Gastroesophageal sphincter (tissue), 4 donors: Measurements from ENCODE around the gene MOV10L1. TPM values are rescaled to one million over a fixed set of nuclear protein-coding genes. Genes with fewer than 3 reads are reported as not detected.

Source experiments
- ATAC-seq: fragments of 150-250 bp; one replicate; pipeline ENCODE4 v1.9.1; 2016; ENCODE audit warnings: mild to moderate bottlenecking, moderate library complexity
- H3K27ac ChIP-seq, 4 donors: fragments of 200-600 bp; sonication (generic) in 3 of 4; 1 replicate in 3 of 4; 2 replicates in 1 of 4; pipeline ENCODE4 v1.5.1; 2016 to 2019
- H3K27me3 ChIP-seq: fragments of 200-600 bp; sonication (generic); one replicate; pipeline ENCODE4 v1.5.1; 2019
- H3K36me3 ChIP-seq, 2 donors: fragments of 200-600 bp; sonication (generic); one replicate each; pipeline ENCODE4 v1.5.1; 2019; ENCODE audit warnings: control low read depth in 1 of 2
- H3K4me1 ChIP-seq, 3 donors: fragments of 200-600 bp; sonication (generic); 1 replicate in 2 of 3; 2 replicates in 1 of 3; pipeline ENCODE4 v1.5.1; 2016 to 2019; ENCODE audit warnings: control low read depth in 2 of 3
- H3K4me3 ChIP-seq, 2 donors: fragments of 200-600 bp; sonication (generic); one replicate each; pipeline ENCODE4 v1.5.1; 2019; ENCODE audit warnings: mild to moderate bottlenecking in 1 of 2, moderate library complexity in 1 of 2
- H3K9me3 ChIP-seq, 3 donors: fragments of 200-600 bp; sonication (generic); one replicate each; pipeline ENCODE4 v1.5.1; 2017 to 2019; ENCODE audit warnings: control low read depth in 2 of 3
- CTCF ChIP-seq, 4 experiments: fragments of 200-600 bp in 2 of 4; fragments of 450-650 bp in 2 of 4; sonication (generic) in 1 of 4; IDR thresholded peaks; one replicate each; pipeline ENCODE4 v1.5.1; 2017 to 2019; ENCODE audit warnings: antibody characterized with exemption in 4 of 4, mild to moderate bottlenecking in 2 of 4, moderate library complexity in 2 of 4
- EP300 ChIP-seq: sonication (generic); formaldehyde crosslinking; IDR thresholded peaks from one replicate; pipeline ENCODE4 v1.6.1; 2017; ENCODE audit warnings: antibody characterized with exemption, mild to moderate bottlenecking
- POLR2A ChIP-seq, 2 donors: fragments of 450-650 bp; IDR thresholded peaks; one replicate each; pipeline ENCODE4 v1.6.1; 2017; ENCODE audit warnings: antibody characterized with exemption in 2 of 2, mild to moderate bottlenecking in 2 of 2, moderate library complexity in 1 of 2
- POLR2AphosphoS5 ChIP-seq: sonication (generic); formaldehyde crosslinking; IDR thresholded peaks from one replicate; pipeline ENCODE4 v1.6.1; 2017; ENCODE audit warnings: antibody characterized with exemption
- WGBS, 2 donors: methylation state at CpG; one replicate each; pipeline ENCODE4 v1.1.5; 2018; ENCODE audit warnings: low coverage in 1 of 2; 5-methylcytosine and 5-hydroxymethylcytosine counted together
- total RNA-seq, 4 donors: library from RNA; depleted of rRNA; stranded (reverse); fragments of >200 nt; gene quantifications; one replicate each; pipeline ENCODE4 v1.1.0, GENCODE V29; 2016

The MOV10L1 gene
- total RNA-seq, 4 donors from 2014 or later = 0.78 TPM; not detected in 3

- 93 to 95% methylated on average over 8 to 10 of the region's 19 CpGs for WGBS, 2 donors
- no peak overlapping the region for H3K27ac ChIP-seq
- H3K9me3 ChIP-seq = peaks cover 0 to 7% (median 0%) of the 10 kb centered on the region in 3 donors
- H3K36me3 ChIP-seq = no peaks in the 10 kb centered on the region
- no peak overlapping the region for H3K4me3 ChIP-seq
- ATAC-seq = no peak
- peaks cover 0 to 8% (median 0%) of the 10 kb centered on the region in 3 donors for H3K4me1 ChIP-seq
- TF ChIP-seq CTCF (IDR thresholded peaks at IDR 0.05) (no peak), POLR2A (IDR thresholded peaks at IDR 0.05) (no peak), POLR2AphosphoS5 (no peak), EP300 (no peak)
- peaks cover 39% of the 10 kb centered on the region for H3K27me3 ChIP-seq
Measured at GRCh38 chr22:50117168-50117762, 27.5 kb downstream of the MOV10L1 start.

- TF ChIP-seq POLR2A (IDR thresholded peaks at IDR 0.05) = no peak
- no peak for TF ChIP-seq EP300
- no peak for TF ChIP-seq POLR2AphosphoS5
- no peak for TF ChIP-seq CTCF (IDR thresholded peaks at IDR 0.05)
- WGBS, 2 donors = 60% methylated on average over 3 of the region's 3 CpGs; no CpG with 5 or more reads in 1 of the 2 donors
- H3K27me3 ChIP-seq = peaks cover 32% of the 10 kb centered on the region
- peaks cover 0 to 8% (median 0%) of the 10 kb centered on the region in 3 donors for H3K4me1 ChIP-seq
- no peaks in the 10 kb centered on the region for H3K36me3 ChIP-seq
- no peak for ATAC-seq
- no peak overlapping the region for H3K27ac ChIP-seq
- peaks cover 0 to 15% (median 0%) of the 10 kb centered on the region in 3 donors for H3K9me3 ChIP-seq
- H3K4me3 ChIP-seq = no peak overlapping the region
Measured at GRCh38 chr22:50118129-50118528, 28.3 kb downstream of the MOV10L1 start.

- Histone ChIP-seq H3K27ac (no peak overlapping the region), H3K9me3 (peaks cover 0 to 21% (median 0%) of the 10 kb centered on the region in 3 donors), H3K27me3 (peaks cover 28% of the 10 kb centered on the region), H3K4me3 (no peak overlapping the region), H3K36me3 (no peaks in the 10 kb centered on the region), H3K4me1 (peaks cover 0 to 8% (median 0%) of the 10 kb centered on the region in 3 donors)
- ATAC-seq = no peak
- TF ChIP-seq POLR2A (IDR thresholded peaks at IDR 0.05) (no peak), CTCF (IDR thresholded peaks at IDR 0.05) (no peak), EP300 (no peak), POLR2AphosphoS5 (no peak)
- WGBS, 2 donors = 20 to 23% methylated on average over 3 to 10 of the region's 10 CpGs
Measured at GRCh38 chr22:50118557-50119168, 28.9 kb downstream of the MOV10L1 start.

GRCh38 chr22:50119169-50119767 lies 29.5 kb downstream of the MOV10L1 start:
- Histone ChIP-seq H3K27ac (no peak overlapping the region), H3K4me1 (peaks cover 0 to 8% (median 0%) of the 10 kb centered on the region in 3 donors), H3K4me3 (no peak overlapping the region), H3K9me3 (peaks cover 0 to 21% (median 0%) of the 10 kb centered on the region in 3 donors), H3K36me3 (no peaks in the 10 kb centered on the region), H3K27me3 (peaks cover 28% of the 10 kb centered on the region)
- ATAC-seq = no peak
- no peak for TF ChIP-seq POLR2A (IDR thresholded peaks at IDR 0.05)
- no peak for TF ChIP-seq EP300
- no peak for TF ChIP-seq CTCF (IDR thresholded peaks at IDR 0.05)
- TF ChIP-seq POLR2AphosphoS5 = no peak
- WGBS, 2 donors = 77 to 100% methylated on average over 2 to 4 of the region's 14 CpGs
